ENCODE measurements around the gene RAB31.

GRCh38 chr18:9750606-9751304, 42.7 kb downstream of the RAB31 start:
- TF ChIP-seq ETV6 (CRISPR knock-in tag; IDR thresholded peaks at IDR 0.05) (no peak), NFYB (CRISPR knock-in tag; conservative IDR thresholded peaks at IDR 0.05; ENCODE audit: low read depth) (no peak), CTCF (IDR thresholded peaks at IDR 0.05) (no peak), GABPB1 (CRISPR knock-in tag; IDR thresholded peaks at IDR 0.05) (no peak), HMGXB4 (CRISPR knock-in tag; IDR thresholded peaks at IDR 0.05) (no peak), OVOL2 (CRISPR knock-in tag; IDR thresholded peaks at IDR 0.05; ENCODE audit: borderline replicate concordance) (no peak), ZNF138 (CRISPR knock-in tag; conservative IDR thresholded peaks at IDR 0.05) (no peak), ATF2 (CRISPR knock-in tag; IDR thresholded peaks at IDR 0.05; ENCODE audit: borderline replicate concordance, low read depth) (no peak), ZNF396 (CRISPR knock-in tag; IDR thresholded peaks at IDR 0.05; ENCODE audit: borderline replicate concordance) (no peak), CREB1 (CRISPR knock-in tag; IDR thresholded peaks at IDR 0.05) (no peak), MXD4 (CRISPR knock-in tag; IDR thresholded peaks at IDR 0.05; ENCODE audit: borderline replicate concordance) (no peak), FOXJ3 (CRISPR knock-in tag; IDR thresholded peaks at IDR 0.05; ENCODE audit: borderline replicate concordance) (no peak)

Data from WTC11 (cell line).